ENCODE data around the gene IRF2BPL. TPM values are rescaled to one million over a fixed set of nuclear protein-coding genes. Genes with fewer than 3 reads are reported as not detected.
A peak's percentile ranks its signal among the peaks of the same experiment; 100 is the strongest.
"Not testable (repeated sequence)": the region's sequence is repeated elsewhere in the genome, so short reads cannot be mapped to it uniquely, and the experiment has no call there.

IRF2BPL gene
- total RNA-seq, 2 experiments from 2014 or later, result 34.8 to 36.2 TPM

DNA sequence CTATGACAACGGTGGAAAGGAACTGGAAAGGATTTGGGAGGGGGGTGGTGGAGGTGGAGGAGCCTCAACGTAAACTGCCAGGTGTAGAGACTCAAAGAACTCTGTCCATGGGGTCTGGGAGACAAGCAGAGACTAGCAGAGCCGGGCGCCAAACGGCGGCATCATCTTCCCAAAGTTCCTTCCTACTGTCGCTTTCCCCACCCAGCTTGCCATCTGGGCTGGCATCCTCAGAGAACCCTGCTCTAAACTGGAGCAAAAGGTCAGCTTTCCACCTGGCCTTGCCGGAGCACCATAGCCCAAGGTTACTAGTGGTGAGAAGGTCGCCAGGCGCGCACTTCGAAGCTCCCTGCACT is 4.0 kb upstream of the IRF2BPL start:
- Mint-ChIP-seq H3K4me3 (peak overlapping the region; percentile 91), H3K27me3 (no peaks in the 10 kb centered on the region), H3K36me3 (peaks cover 10% of the 10 kb centered on the region), H3K27ac (peak overlapping the region; percentile 99), H3K4me1 (peaks cover 55% of the 10 kb centered on the region), H3K9me3 (no peaks in the 10 kb centered on the region)
- no peak for DNase-seq

DNA sequence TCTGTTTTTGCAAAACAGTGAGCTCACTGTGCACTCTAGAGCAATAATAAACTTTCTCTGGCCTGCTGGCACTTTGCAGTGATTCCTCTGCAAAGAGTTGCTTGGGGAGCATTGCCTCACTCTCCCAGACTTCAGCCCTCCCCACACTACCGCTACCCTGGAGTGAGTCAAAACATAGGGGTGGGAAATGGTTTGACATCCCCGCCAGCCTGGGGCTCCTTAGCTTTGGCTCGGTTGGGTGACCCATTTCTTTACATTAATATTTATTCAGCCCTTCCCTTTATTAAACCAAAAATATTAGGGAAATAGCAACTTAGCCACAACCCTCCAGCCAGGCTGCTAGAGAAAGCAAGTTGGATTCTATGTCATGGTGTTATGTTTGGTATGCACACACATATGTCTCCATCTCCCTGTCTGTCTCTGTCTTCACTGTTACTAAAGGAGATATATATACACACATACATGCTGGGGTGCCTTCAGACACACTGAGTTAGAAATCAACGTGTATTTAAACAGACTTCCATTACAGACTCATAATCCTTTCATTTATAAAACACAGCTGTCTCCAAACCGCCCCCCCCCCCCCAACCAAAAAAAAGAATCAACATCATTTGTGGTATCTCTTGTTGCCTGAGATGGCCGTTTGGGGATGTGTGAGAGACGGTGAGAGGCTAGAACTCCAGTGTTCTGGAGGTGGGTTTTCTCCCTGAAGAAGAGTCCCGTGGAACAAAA is 3.4 kb upstream of the IRF2BPL start:
- Mint-ChIP-seq H3K27me3 (no peaks in the 10 kb centered on the region), H3K27ac (peak overlapping the region; percentile 99), H3K36me3 (peaks cover 10% of the 10 kb centered on the region), H3K4me3 (peak overlapping the region; percentile 91), H3K4me1 (peaks cover 51% of the 10 kb centered on the region), H3K9me3 (no peaks in the 10 kb centered on the region)
- no peak for DNase-seq

DNA sequence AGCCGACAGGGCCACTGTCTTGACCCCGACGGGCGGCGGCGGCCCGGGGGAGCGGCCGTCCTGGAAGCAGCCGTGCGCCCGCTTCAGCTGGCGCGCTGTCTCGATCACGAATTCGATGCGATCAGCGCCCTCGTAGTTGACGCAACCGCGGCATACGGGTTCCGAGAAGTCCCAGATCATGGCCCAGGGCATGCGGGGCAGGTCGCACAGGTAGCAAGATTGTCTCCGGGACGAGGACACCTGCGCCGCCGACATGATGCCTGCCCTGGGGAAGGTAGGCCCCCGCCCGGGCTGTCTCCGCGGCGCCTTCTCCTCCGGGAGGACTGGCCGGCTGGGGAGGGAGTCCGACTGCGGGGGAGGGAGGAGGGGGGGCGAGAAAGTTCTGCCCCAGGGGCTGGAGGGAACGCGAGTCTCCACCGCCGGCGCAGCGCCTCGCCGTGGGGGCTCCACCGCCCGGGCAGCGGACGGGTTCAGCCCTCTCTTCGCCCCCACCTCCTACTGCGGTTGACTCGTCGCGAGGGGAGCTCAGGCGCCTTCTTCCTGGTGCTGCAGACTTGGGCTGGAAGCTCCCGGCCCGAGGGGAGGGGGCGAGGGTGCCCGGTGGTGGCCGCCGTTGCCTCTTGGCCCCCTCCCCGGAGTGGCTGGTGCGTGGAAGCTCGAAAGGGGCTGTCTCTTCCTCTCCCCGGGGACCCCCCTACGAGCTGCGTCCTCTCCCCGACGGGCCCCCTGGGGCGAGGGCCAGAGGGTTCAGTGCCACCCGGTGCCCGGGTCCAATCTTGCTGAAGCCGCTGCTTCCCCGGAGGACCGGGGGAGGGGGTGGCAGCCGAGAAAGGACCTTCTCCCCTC is 747 bp downstream of the IRF2BPL start:
- Mint-ChIP-seq H3K27me3 (no peaks in the 10 kb centered on the region), H3K9me3 (no peaks in the 10 kb centered on the region), H3K27ac (peak overlapping the region; percentile 82), H3K4me3 (peak overlapping the region; percentile 92), H3K4me1 (peaks cover 50% of the 10 kb centered on the region), H3K36me3 (peaks cover 20% of the 10 kb centered on the region)
- peak; percentile 70 for DNase-seq

DNA sequence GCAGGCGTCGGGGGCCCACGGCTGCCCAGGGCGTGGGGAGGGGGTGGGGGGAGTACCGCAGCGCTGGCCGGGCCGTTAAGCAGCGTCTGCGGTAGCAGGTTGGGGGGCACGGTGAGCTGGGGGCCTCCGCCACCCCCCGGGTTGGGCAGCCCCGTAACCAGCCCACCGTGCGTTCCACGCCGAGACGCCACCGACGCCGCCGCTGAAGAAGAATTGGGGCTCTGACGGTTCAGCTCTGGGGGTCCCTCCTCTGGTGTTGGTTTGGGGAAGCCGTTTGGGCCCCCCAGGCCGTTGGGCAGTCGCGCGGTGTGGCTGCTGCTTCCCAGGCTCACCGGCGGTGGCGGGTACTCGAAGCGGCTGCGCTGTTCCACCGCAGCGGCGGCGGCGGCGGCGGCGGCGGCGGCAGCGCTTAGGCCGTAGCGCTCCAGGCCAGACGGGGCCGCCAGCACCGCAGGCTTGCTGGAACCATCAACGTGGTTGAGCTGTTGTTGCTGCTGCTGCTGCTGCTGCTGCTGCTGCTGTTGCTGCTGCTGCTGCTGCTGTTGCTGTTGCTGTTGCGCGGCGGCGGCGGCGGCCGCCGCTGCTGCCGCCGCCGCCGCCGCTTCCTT is 1.5 kb downstream of the IRF2BPL start:
- Mint-ChIP-seq H3K27ac (peak overlapping the region; percentile 29), H3K36me3 (peaks cover 20% of the 10 kb centered on the region), H3K4me1 (peaks cover 49% of the 10 kb centered on the region), H3K4me3 (peak overlapping the region; percentile 92), H3K27me3 (no peaks in the 10 kb centered on the region), H3K9me3 (no peaks in the 10 kb centered on the region)
- DNase-seq, result peak; percentile 60

DNA sequence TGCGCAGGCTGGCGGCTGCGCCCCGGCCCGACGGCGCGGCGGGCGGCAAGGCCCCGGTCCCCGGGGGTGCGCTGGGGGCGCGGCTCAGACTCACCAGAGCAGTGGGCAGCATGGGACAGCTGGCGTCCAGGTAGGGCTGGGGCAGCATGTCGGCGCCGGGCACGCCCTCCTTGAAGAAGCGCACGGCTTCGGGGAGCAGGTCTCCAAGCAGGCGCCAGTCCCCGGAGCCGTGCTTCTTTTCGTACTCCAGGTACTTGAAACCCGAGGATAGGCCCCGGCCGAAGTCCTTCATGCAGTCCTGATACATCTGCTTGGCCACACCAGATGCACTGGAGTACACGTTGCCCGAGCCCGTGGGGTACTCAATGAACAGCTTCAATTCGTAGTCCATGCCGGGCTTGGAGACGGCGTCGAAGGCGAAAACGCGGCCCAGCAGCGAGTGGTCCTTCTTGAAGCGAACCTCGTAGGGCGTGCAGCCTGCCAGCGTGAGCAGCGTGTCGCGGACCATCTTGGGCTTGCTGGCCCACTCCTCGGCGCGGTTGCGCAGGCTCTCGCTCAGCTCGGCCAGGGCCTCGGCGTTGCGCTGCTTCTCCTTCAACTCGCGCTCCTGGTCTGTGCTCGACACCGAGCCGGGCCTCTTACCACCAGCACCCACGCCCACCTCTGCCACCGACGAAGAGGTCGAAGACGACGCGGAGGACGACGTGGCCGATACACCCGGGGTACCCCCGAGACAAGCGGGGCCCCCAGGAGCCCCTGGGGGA is 2.2 kb downstream of the IRF2BPL start:
- Mint-ChIP-seq H3K36me3 (peaks cover 20% of the 10 kb centered on the region), H3K4me3 (peak overlapping the region; percentile 82), H3K4me1 (peaks cover 49% of the 10 kb centered on the region), H3K27me3 (no peaks in the 10 kb centered on the region), H3K27ac (peak overlapping the region; percentile 66), H3K9me3 (no peaks in the 10 kb centered on the region)
- peak; percentile 24 for DNase-seq

DNA sequence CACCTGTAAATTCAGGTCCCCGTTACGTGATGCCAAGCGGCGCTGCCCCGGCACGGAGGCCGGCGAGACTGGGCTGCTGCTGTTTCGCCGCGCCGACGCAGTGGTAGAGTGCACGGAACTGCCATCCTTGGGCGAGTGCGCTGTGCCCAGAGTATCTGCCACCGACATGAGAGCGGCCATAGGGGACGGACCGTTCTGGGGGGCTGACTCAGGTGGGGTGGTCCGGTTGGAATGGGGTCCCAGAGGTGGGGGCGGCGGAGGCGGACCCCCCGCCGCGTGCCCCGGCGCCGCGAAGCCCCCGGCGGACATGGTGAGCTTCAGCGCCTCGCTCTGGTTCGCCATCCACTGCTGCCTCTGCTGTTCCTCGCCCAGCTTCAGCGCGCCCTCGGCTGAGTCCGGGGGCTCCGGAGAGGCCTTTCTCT is 2.8 kb downstream of the IRF2BPL start:
- Mint-ChIP-seq H3K4me3 (peak overlapping the region; percentile 71), H3K27ac (no peak overlapping the region), H3K36me3 (peaks cover 20% of the 10 kb centered on the region), H3K27me3 (no peaks in the 10 kb centered on the region), H3K9me3 (no peaks in the 10 kb centered on the region), H3K4me1 (peaks cover 48% of the 10 kb centered on the region)
- no peak for DNase-seq

DNA sequence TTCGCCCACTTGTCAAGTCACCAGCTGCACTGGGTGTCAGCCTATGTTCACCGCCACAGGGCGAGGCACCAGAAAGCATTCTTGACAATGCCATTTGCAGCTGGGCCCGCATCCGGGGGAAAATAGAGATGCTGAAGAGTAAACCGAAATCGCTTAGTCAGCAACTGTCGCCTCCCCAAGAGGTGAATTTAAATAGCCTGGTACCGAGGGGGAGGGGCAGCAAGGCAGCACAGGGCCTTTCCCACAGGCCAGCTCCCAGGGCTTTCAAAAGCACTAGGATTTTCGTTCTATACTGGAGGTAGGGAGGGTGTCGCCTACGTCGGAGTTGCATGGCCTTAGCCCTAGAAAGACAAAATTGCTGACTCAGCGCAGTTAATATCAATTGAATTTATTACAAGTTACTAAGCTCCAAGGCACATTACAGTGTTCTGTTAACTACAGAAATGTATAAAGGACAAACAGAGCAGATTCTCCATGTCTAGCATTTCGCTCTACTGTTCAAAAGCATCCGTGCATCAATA is 4.3 kb downstream of the IRF2BPL start:
- H3K4me3 Mint-ChIP-seq, result peak overlapping the region; percentile 75
- peaks cover 17% of the 10 kb centered on the region for H3K36me3 Mint-ChIP-seq
- no peaks in the 10 kb centered on the region for H3K9me3 Mint-ChIP-seq
- H3K27me3 Mint-ChIP-seq, result no peaks in the 10 kb centered on the region
- H3K27ac Mint-ChIP-seq, result peak overlapping the region; percentile 14
- peaks cover 42% of the 10 kb centered on the region for H3K4me1 Mint-ChIP-seq
- DNase-seq, result peak; percentile 50

DNA sequence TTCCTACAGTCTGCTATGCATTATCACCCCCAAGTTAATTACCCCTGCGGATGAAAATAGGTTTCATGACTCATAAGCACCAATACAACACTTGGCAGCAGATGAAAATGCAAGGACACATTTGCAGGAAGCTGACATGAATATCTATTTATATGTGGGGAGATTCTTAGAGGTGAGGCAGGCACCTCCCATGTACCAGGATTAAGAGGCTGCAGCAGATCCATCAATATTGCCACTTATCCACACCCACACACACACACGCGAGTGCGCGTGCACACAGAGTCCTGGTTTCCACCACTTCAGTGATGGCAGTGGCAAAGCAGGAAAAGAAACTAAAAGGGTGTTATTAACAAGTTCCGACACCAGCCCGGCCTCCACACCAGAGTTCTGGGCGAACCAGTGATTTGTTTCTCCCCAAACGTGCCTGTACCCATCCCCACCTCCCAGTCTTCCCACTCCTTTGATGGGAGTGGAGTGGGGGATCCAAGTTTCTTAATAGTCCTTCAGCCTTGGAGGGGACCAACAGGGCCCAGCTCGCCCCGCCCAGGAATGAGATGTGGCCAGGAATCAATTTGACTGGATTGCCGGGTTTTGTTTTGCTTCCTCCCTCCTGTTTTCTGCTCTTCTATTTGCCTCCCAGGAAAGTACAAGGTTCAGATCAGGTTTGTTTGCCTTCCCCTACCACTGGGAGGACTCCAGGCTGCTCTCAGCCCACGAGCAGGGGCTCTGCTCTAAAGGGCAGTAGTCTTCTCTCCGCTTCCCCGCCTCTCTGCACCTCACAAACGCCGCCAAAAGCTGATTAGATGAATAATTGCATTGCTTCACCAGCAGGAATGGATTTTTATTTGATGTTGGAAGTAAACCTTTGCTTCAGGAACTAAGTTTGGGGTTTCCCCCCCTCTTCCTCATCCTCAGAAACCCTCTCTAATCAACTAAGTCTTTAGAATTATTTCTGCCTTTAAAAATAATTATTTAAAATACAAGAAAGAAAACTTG is 5.2 kb downstream of the IRF2BPL start:
- Mint-ChIP-seq H3K27me3 (no peaks in the 10 kb centered on the region), H3K4me3 (peak overlapping the region; percentile 41), H3K27ac (peak overlapping the region; percentile 73), H3K4me1 (peaks cover 37% of the 10 kb centered on the region), H3K36me3 (peaks cover 17% of the 10 kb centered on the region), H3K9me3 (no peaks in the 10 kb centered on the region)
- peak; percentile 68 for DNase-seq

DNA sequence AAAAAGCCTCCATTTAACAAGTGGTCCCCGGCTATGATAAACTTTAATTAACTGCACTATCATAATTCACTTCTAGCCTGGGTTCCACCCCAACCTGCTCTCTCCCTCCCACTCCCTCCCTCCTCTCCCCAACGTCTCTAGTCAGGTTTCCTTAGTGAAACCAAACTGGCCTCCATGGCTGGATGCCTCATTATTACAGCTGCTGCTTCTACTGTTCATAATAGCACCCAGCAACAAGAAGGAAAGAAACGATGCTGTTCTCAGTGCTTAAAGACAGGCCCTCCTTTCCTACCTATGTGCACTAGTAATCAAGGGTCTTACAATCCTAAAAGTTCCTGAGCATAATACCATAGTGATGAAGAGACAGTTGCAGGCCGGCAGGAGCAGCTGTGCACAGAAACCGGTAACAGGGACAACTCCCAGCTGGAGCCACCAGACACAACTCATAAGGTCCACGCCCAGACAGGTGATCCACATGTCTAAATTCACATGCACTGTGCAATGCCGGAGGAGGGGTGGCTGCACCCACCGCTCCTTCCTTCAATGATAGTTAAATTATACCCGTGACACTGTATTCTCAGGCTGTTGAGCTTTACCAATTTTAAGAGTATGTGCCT is 6.2 kb downstream of the IRF2BPL start:
- peak; percentile 35 for DNase-seq
- H3K4me3 Mint-ChIP-seq, result peak overlapping the region; percentile 41

DNA sequence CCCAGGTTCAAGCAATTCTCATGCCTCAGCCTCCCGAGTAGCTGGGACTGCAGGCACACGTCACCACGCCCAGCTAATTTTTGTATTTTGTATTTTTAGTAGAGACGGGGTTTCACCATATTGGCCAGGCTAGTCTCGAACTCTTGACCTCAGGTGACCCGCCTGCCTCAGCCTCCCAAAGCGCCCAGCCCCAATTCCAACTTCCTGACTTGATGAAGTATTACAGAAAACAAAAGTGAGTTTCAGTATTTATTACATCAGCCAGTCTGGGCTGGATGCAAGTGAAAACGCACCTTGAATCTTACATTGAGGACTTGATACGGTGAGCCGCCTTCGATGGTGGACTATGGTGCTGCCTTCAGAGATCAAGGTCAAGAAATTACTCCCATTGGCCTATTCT is 7.1 kb downstream of the IRF2BPL start:
- not testable (repeated sequence) for H3K27me3 Mint-ChIP-seq, H3K9me3 Mint-ChIP-seq, DNase-seq, H3K4me3 Mint-ChIP-seq
- Mint-ChIP-seq H3K4me1 (peaks cover 37% of the 10 kb centered on the region), H3K27ac (peak overlapping the region; percentile 75), H3K36me3 (peaks cover 14% of the 10 kb centered on the region)

More for the DNA sequence above, 6.2 kb downstream of the IRF2BPL start:
- Mint-ChIP-seq H3K4me1 (peaks cover 37% of the 10 kb centered on the region), H3K36me3 (peaks cover 17% of the 10 kb centered on the region), H3K9me3 (no peaks in the 10 kb centered on the region), H3K27ac (peak overlapping the region; percentile 73), H3K27me3 (no peaks in the 10 kb centered on the region)

DNA sequence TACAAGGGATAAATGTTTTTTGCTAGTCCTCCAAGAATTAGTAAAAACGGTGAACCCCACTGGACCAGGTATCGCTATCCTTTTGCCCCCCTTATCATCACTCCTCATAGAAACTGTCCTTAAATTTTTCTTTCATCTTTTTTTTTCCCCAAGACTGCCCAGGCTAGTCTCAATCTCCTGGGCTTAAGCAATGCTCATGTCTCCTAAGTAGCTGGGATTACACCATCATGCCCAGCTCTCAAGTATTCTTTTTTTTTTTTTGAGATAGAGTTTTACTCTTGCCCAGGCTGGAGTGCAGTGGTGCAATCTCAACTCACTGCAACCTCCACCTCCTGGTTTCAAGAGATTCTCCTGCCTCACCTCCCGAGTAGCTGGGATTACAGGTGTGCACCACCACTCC is 9.7 kb downstream of the IRF2BPL start:
- no peak overlapping the region for H3K4me3 Mint-ChIP-seq
- no peak for DNase-seq
- peaks cover 25% of the 10 kb centered on the region for H3K4me1 Mint-ChIP-seq
- no peaks in the 10 kb centered on the region for H3K9me3 Mint-ChIP-seq
- H3K27ac Mint-ChIP-seq, result no peak overlapping the region
- H3K27me3 Mint-ChIP-seq, result no peaks in the 10 kb centered on the region
- no peaks in the 10 kb centered on the region for H3K36me3 Mint-ChIP-seq

DNA sequence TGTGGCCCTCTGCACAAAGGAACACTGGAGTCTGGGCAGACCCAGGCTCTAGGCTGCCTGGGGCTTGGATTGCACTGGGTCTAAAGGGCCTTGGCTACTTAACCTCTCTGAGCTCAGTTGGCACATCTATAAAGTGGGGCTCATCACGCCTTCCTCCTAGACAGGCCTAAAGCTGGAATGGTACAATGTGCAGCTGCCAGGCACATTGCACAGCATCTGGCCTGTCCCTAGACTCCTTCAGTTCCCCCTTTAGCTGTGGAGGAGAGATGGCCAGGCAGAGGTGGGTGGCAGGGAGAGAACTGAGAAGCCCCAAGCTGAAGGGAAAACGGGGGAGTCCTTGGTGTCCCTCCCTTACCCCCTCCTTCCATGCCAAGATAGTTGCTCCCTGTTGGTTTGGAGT is 10.8 kb downstream of the IRF2BPL start:
- no peak overlapping the region for H3K4me3 Mint-ChIP-seq
- peaks cover 14% of the 10 kb centered on the region for H3K4me1 Mint-ChIP-seq
- H3K27me3 Mint-ChIP-seq, result no peaks in the 10 kb centered on the region
- H3K27ac Mint-ChIP-seq, result no peak overlapping the region
- no peaks in the 10 kb centered on the region for H3K36me3 Mint-ChIP-seq
- DNase-seq, result no peak
- H3K9me3 Mint-ChIP-seq, result no peaks in the 10 kb centered on the region

DNA sequence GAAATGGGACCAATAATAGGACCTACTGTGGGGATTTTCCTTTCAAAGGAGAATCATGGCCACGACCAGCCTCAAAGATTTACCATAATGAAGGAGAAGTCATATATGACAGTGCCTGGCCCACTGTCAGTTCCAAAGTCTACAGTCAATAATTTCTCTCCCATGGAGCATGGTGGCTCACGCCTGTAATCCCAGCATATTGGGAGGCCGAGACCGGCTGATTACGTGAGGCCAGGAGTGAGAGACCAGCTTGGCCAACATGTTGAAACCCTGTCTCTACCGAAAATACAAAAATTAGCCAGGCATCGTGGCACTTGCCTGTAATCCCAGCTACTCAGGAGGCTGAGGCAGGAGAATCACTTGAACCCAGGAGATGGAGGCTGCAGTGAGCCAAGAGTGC is 13.8 kb downstream of the IRF2BPL start:
- no peak for DNase-seq
- no peaks in the 10 kb centered on the region for H3K4me1 Mint-ChIP-seq

More for the DNA sequence above, 13.8 kb downstream of the IRF2BPL start:
- Mint-ChIP-seq H3K27me3 (no peaks in the 10 kb centered on the region), H3K27ac (no peak overlapping the region), H3K9me3 (no peaks in the 10 kb centered on the region), H3K36me3 (no peaks in the 10 kb centered on the region), H3K4me3 (no peak overlapping the region)

Data from activated naive CD8-positive, alpha-beta T cell treated with anti-CD3 and anti-CD28 coated beads for 36 hours (primary cell).